ENCODE data around the gene CEP170B.
A peak's percentile ranks its signal among the peaks of the same experiment; 100 is the strongest.
"Not testable (repeated sequence)": the region's sequence is repeated elsewhere in the genome, so short reads cannot be mapped to it uniquely, and the experiment has no call there.

CEP170B gene

GRCh38 chr14:104897330-104898194 is 32.5 kb downstream of the CEP170B start:
- Mint-ChIP-seq H3K36me3 (no peaks in the 10 kb centered on the region), H3K4me3 (no peak overlapping the region), H3K27me3 (peaks cover 21% of the 10 kb centered on the region), H3K9me3 (no peaks in the 10 kb centered on the region), H3K27ac (no peak overlapping the region), H3K4me1 (peaks cover 14% of the 10 kb centered on the region)
- ATAC-seq: no peak

- Mint-ChIP-seq H3K4me1 (peaks cover 14% of the 10 kb centered on the region), H3K27ac (no peak overlapping the region), H3K36me3 (no peaks in the 10 kb centered on the region), H3K9me3 (no peaks in the 10 kb centered on the region), H3K27me3 (peaks cover 23% of the 10 kb centered on the region), H3K4me3 (no peak overlapping the region)
- ATAC-seq: no peak
These were observed 33.1 kb downstream of the CEP170B start for GRCh38 chr14:104898195-104898558.

- Mint-ChIP-seq H3K4me1 (peaks cover 14% of the 10 kb centered on the region), H3K36me3 (no peaks in the 10 kb centered on the region), H3K4me3 (no peak overlapping the region), H3K9me3 (no peaks in the 10 kb centered on the region), H3K27ac (no peak overlapping the region), H3K27me3 (peaks cover 28% of the 10 kb centered on the region)
- no peak for ATAC-seq
These were observed 33.9 kb downstream of the CEP170B start for GRCh38 chr14:104898870-104899510.

- H3K27ac Mint-ChIP-seq: no peak overlapping the region
- peaks cover 21% of the 10 kb centered on the region for H3K4me1 Mint-ChIP-seq
- H3K4me3 Mint-ChIP-seq: no peak overlapping the region
- H3K9me3 Mint-ChIP-seq: no peaks in the 10 kb centered on the region
- H3K27me3 Mint-ChIP-seq: peaks cover 30% of the 10 kb centered on the region
- no peaks in the 10 kb centered on the region for H3K36me3 Mint-ChIP-seq
- no peak for ATAC-seq
These were observed 34.7 kb downstream of the CEP170B start for GRCh38 chr14:104899781-104900180.

- Mint-ChIP-seq H3K27ac (no peak overlapping the region), H3K4me3 (no peak overlapping the region)
These were observed 35.8 kb downstream of the CEP170B start for GRCh38 chr14:104900639-104901512.

GRCh38 chr14:104903990-104904389 is 38.9 kb downstream of the CEP170B start:
- Mint-ChIP-seq H3K4me3 (no peak overlapping the region), H3K9me3 (peaks cover 4% of the 10 kb centered on the region), H3K4me1 (peaks cover 14% of the 10 kb centered on the region), H3K27ac (no peak overlapping the region), H3K27me3 (peaks cover 34% of the 10 kb centered on the region), H3K36me3 (no peaks in the 10 kb centered on the region)
- ATAC-seq: no peak

More at GRCh38 chr14:104900639-104901512, 35.8 kb downstream of the CEP170B start:
- no peak for ATAC-seq
- peaks cover 26% of the 10 kb centered on the region for H3K27me3 Mint-ChIP-seq
- H3K9me3 Mint-ChIP-seq: no peaks in the 10 kb centered on the region
- no peaks in the 10 kb centered on the region for H3K36me3 Mint-ChIP-seq
- peaks cover 21% of the 10 kb centered on the region for H3K4me1 Mint-ChIP-seq

GRCh38 chr14:104904650-104905578 is 39.8 kb downstream of the CEP170B start:
- not testable (repeated sequence) for H3K27ac Mint-ChIP-seq, H3K36me3 Mint-ChIP-seq, H3K4me3 Mint-ChIP-seq, H3K9me3 Mint-ChIP-seq
- Mint-ChIP-seq H3K27me3 (peaks cover 31% of the 10 kb centered on the region), H3K4me1 (peaks cover 14% of the 10 kb centered on the region)
- ATAC-seq: peak; percentile 36

- not testable (repeated sequence) for H3K9me3 Mint-ChIP-seq, H3K4me3 Mint-ChIP-seq, H3K36me3 Mint-ChIP-seq, H3K27ac Mint-ChIP-seq, ATAC-seq
- peaks cover 14% of the 10 kb centered on the region for H3K4me1 Mint-ChIP-seq
- H3K27me3 Mint-ChIP-seq: peaks cover 31% of the 10 kb centered on the region
These were observed 40.5 kb downstream of the CEP170B start for GRCh38 chr14:104905579-104905933.

- Mint-ChIP-seq H3K36me3 (peaks cover 6% of the 10 kb centered on the region), H3K9me3 (peaks cover 10% of the 10 kb centered on the region), H3K27ac (no peak overlapping the region), H3K27me3 (peaks cover 36% of the 10 kb centered on the region), H3K4me1 (peaks cover 7% of the 10 kb centered on the region), H3K4me3 (no peak overlapping the region)
- no peak for ATAC-seq
These were observed 43.2 kb downstream of the CEP170B start for GRCh38 chr14:104908303-104908702.

- H3K4me3 Mint-ChIP-seq: no peak overlapping the region
- H3K36me3 Mint-ChIP-seq: peaks cover 6% of the 10 kb centered on the region
- ATAC-seq: no peak
- H3K27ac Mint-ChIP-seq: no peak overlapping the region
- no peaks in the 10 kb centered on the region for H3K4me1 Mint-ChIP-seq
- H3K9me3 Mint-ChIP-seq: peaks cover 10% of the 10 kb centered on the region
- H3K27me3 Mint-ChIP-seq: peaks cover 19% of the 10 kb centered on the region
These were observed 47.0 kb downstream of the CEP170B start for GRCh38 chr14:104912053-104912452.

- ATAC-seq: no peak
- Mint-ChIP-seq H3K27me3 (peaks cover 8% of the 10 kb centered on the region), H3K36me3 (peaks cover 6% of the 10 kb centered on the region), H3K27ac (no peak overlapping the region), H3K9me3 (peaks cover 6% of the 10 kb centered on the region), H3K4me3 (no peak overlapping the region), H3K4me1 (no peaks in the 10 kb centered on the region)
These were observed 48.4 kb downstream of the CEP170B start for GRCh38 chr14:104913435-104913834.

- Mint-ChIP-seq H3K4me1 (peaks cover 11% of the 10 kb centered on the region), H3K9me3 (no peaks in the 10 kb centered on the region), H3K4me3 (no peak overlapping the region), H3K27ac (no peak overlapping the region), H3K36me3 (no peaks in the 10 kb centered on the region), H3K27me3 (no peaks in the 10 kb centered on the region)
- ATAC-seq: no peak
These were observed 52.0 kb downstream of the CEP170B start for GRCh38 chr14:104917116-104917515.

GRCh38 chr14:104917993-104918392 is 52.9 kb downstream of the CEP170B start:
- Mint-ChIP-seq H3K27ac (no peak overlapping the region), H3K27me3 (no peaks in the 10 kb centered on the region), H3K36me3 (no peaks in the 10 kb centered on the region), H3K9me3 (no peaks in the 10 kb centered on the region), H3K4me3 (no peak overlapping the region), H3K4me1 (peaks cover 20% of the 10 kb centered on the region)
- no peak for ATAC-seq

GRCh38 chr14:104919152-104919992 is 54.3 kb downstream of the CEP170B start:
- H3K27me3 Mint-ChIP-seq, H3K27ac Mint-ChIP-seq, H3K9me3 Mint-ChIP-seq, ATAC-seq, H3K36me3 Mint-ChIP-seq, H3K4me3 Mint-ChIP-seq: not testable (repeated sequence)
- H3K4me1 Mint-ChIP-seq: peaks cover 33% of the 10 kb centered on the region
